Mesendoderm (in vitro differentiated cells): Measurements from ENCODE around the gene IQCM.

ENCODE experiments used
- DNase-seq: peaks from one replicate; pipeline ENCODE4 v3.0.0; 2013
- H2AK5ac ChIP-seq: 2 replicates; pipeline ENCODE4 v1.6.1; 2013; ENCODE audit warnings: low read length, inconsistent platforms
- H2BK120ac ChIP-seq: 2 replicates; pipeline ENCODE4 v1.6.1; 2013; ENCODE audit warnings: low read depth, mild to moderate bottlenecking, low read length, moderate library complexity, mixed read lengths
- H2BK15ac ChIP-seq: replicated peaks from 2 replicates; pipeline ENCODE4 v1.6.1; 2013; ENCODE audit warnings: low read depth, mild to moderate bottlenecking, moderate library complexity
- H2BK5ac ChIP-seq: 2 replicates; pipeline ENCODE4 v1.6.1; 2013; ENCODE audit warnings: low read length, inconsistent platforms
- H3K18ac ChIP-seq: 2 replicates; pipeline ENCODE4 v1.6.1; 2013; ENCODE audit warnings: mild to moderate bottlenecking, low read length, mixed read lengths
- H3K23ac ChIP-seq: one replicate; pipeline ENCODE4 v1.6.1; 2013; ENCODE audit warnings: low read length
- H3K27ac ChIP-seq: 2 replicates; pipeline ENCODE4 v1.5.1; 2013; ENCODE audit warnings: low read depth, mild to moderate bottlenecking, inconsistent platforms, low read length, moderate library complexity
- H3K27me3 ChIP-seq: 2 replicates; pipeline ENCODE4 v1.6.1; 2013; ENCODE audit warnings: low read length, control low read depth, mild to moderate bottlenecking, inconsistent platforms; ENCODE audit not compliant: insufficient read depth, poor library complexity
- H3K36me3 ChIP-seq: 2 replicates; pipeline ENCODE4 v1.6.1; 2013; ENCODE audit warnings: low read length, inconsistent platforms; ENCODE audit not compliant: control insufficient read depth, insufficient read depth
- H3K4ac ChIP-seq: one replicate; pipeline ENCODE4 v1.6.1; 2013; ENCODE audit warnings: low read depth, mild to moderate bottlenecking, low read length, moderate library complexity
- H3K4me1 ChIP-seq: 2 replicates; pipeline ENCODE4 v1.6.1; 2013; ENCODE audit warnings: low read depth, low read length, inconsistent platforms; ENCODE audit not compliant: control insufficient read depth
- H3K4me2 ChIP-seq: 2 replicates; pipeline ENCODE4 v1.6.1; 2013; ENCODE audit warnings: low read length
- H3K4me3 ChIP-seq: 2 replicates; pipeline ENCODE4 v1.5.1; 2013; ENCODE audit warnings: mild to moderate bottlenecking, low read length
- H3K56ac ChIP-seq: one replicate; pipeline ENCODE4 v1.6.1; 2013; ENCODE audit warnings: low read length
- H3K79me1 ChIP-seq: 2 replicates; pipeline ENCODE4 v1.6.1; 2013; ENCODE audit warnings: low read length, inconsistent platforms
- H3K79me2 ChIP-seq: 2 replicates; pipeline ENCODE4 v1.6.1; 2013; ENCODE audit warnings: mild to moderate bottlenecking, low read length; ENCODE audit not compliant: control insufficient read depth, insufficient read depth
- H3K9ac ChIP-seq: 2 replicates; pipeline ENCODE4 v1.6.1; 2013; ENCODE audit warnings: low read length, inconsistent platforms
- H4K5ac ChIP-seq: one replicate; pipeline ENCODE4 v1.6.1; 2013; ENCODE audit warnings: low read length
- H4K8ac ChIP-seq: one replicate; pipeline ENCODE4 v1.6.1; 2013; ENCODE audit warnings: low read depth, mild to moderate bottlenecking, control low read depth, low read length, moderate library complexity
- WGBS: extraction: QIAGEN DNeasy Blood & Tissue Kit; methylation state at CpG from one replicate; pipeline ENCODE4 v1.1.7; 2013; ENCODE audit warnings: low lambda C conversion rate, missing lambda C conversion rate; ENCODE audit not compliant: insufficient coverage; ENCODE audit errors: extremely low coverage; 5-methylcytosine and 5-hydroxymethylcytosine counted together

IQCM gene

DNA sequence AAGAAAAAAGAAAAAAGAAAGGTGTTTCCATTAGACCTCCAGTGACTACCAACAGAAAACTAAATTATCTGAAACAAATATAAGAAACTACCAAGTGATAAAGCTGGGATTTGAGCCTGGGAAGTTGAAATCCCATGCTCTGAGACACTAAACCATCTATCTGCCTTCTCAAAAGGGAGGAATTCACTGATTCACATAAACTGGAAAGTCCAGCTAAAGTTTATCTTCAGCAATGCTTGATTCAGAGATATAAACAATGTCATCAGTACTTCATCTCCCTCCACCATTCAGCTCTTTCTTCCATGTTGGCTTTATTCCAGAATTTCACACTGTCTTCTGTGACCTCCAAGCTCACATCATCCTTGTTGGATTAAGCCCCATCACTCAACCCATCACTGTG lies 96.3 kb downstream of the IQCM start:
- Histone ChIP-seq H3K9ac (no peak overlapping the region), H2BK15ac (no peak overlapping the region), H4K8ac (no peak overlapping the region), H3K56ac (no peak overlapping the region), H3K27me3 (no peaks in the 10 kb centered on the region), H2BK120ac (no peak overlapping the region), H3K36me3 (no peaks in the 10 kb centered on the region), H3K4me2 (no peak overlapping the region), H3K79me2 (no peaks in the 10 kb centered on the region), H3K23ac (no peak overlapping the region), H3K4ac (no peak overlapping the region), H3K18ac (no peak overlapping the region), H2BK5ac (no peak overlapping the region), H3K4me3 (no peak overlapping the region), H3K27ac (no peak overlapping the region), H2AK5ac (no peak overlapping the region), H3K4me1 (no peaks in the 10 kb centered on the region), H4K5ac (no peak overlapping the region), H3K79me1 (no peaks in the 10 kb centered on the region)
- DNase-seq = no peak

DNA sequence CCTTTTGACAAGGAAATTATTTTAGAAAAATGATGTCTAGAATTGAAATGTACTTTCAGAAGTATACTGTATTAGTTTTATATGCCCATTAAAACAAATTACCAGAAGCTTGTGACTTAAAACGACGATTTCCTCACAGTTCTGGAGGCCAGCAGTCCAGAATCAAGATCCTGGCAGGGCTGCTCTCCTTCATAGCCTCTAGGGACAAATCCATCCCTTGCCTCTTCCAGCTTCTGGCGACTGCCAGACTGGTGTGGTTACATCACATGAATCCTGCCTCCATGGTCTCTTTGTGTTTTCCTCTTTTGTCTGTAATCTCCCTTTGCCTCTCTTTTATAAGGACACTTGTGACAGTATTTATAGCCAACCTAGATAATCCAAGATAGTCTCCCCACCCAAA lies 97.1 kb downstream of the IQCM start:
- H4K8ac ChIP-seq = no peak overlapping the region
- H3K56ac ChIP-seq = no peak overlapping the region
- no peak overlapping the region for H2BK5ac ChIP-seq
- no peak overlapping the region for H3K18ac ChIP-seq
- no peak overlapping the region for H3K27ac ChIP-seq
- H2BK120ac ChIP-seq = no peak overlapping the region
- H3K4me2 ChIP-seq = no peak overlapping the region
- no peak overlapping the region for H2BK15ac ChIP-seq
- H3K4ac ChIP-seq = no peak overlapping the region
- no peak overlapping the region for H3K9ac ChIP-seq
- H3K27me3 ChIP-seq = no peaks in the 10 kb centered on the region
- H3K4me1 ChIP-seq = no peaks in the 10 kb centered on the region
- no peak overlapping the region for H4K5ac ChIP-seq
- DNase-seq = no peak
- WGBS = no CpG with 5 or more reads among the region's 3 CpGs
- H3K23ac ChIP-seq = no peak overlapping the region
- no peaks in the 10 kb centered on the region for H3K79me1 ChIP-seq
- no peak overlapping the region for H3K4me3 ChIP-seq
- no peak overlapping the region for H2AK5ac ChIP-seq
- H3K36me3 ChIP-seq = no peaks in the 10 kb centered on the region
- no peaks in the 10 kb centered on the region for H3K79me2 ChIP-seq

DNA sequence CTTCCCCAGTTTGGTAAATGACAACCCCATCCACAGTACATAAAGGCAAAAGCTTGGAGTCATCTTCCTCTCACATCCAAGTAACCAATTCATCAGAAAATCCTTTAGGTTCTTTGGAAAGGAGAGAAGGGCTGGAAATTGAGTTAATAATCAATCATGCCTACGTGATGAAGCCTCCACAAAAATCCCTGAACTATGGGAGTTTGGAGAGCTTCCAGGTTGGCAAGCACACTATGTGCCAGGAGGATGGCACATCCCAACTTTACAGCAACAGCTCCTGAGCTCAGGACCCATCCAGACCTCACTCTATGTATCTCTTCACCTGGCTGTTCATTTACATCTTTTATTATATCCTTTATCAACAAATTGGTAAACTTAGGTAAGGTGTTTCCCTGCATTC lies 98.9 kb downstream of the IQCM start:
- Histone ChIP-seq H3K56ac (no peak overlapping the region), H3K4me1 (no peaks in the 10 kb centered on the region), H3K27me3 (no peaks in the 10 kb centered on the region), H2BK15ac (no peak overlapping the region), H3K9ac (no peak overlapping the region), H4K5ac (no peak overlapping the region), H3K18ac (no peak overlapping the region), H4K8ac (no peak overlapping the region), H3K23ac (no peak overlapping the region), H3K79me1 (no peaks in the 10 kb centered on the region), H3K4ac (no peak overlapping the region), H3K4me3 (no peak overlapping the region), H3K79me2 (no peaks in the 10 kb centered on the region), H2AK5ac (no peak overlapping the region), H2BK5ac (no peak overlapping the region), H3K27ac (no peak overlapping the region), H3K36me3 (no peaks in the 10 kb centered on the region), H2BK120ac (no peak overlapping the region), H3K4me2 (no peak overlapping the region)
- no peak for DNase-seq
- no CpG with 5 or more reads among the region's 1 CpG for WGBS

DNA sequence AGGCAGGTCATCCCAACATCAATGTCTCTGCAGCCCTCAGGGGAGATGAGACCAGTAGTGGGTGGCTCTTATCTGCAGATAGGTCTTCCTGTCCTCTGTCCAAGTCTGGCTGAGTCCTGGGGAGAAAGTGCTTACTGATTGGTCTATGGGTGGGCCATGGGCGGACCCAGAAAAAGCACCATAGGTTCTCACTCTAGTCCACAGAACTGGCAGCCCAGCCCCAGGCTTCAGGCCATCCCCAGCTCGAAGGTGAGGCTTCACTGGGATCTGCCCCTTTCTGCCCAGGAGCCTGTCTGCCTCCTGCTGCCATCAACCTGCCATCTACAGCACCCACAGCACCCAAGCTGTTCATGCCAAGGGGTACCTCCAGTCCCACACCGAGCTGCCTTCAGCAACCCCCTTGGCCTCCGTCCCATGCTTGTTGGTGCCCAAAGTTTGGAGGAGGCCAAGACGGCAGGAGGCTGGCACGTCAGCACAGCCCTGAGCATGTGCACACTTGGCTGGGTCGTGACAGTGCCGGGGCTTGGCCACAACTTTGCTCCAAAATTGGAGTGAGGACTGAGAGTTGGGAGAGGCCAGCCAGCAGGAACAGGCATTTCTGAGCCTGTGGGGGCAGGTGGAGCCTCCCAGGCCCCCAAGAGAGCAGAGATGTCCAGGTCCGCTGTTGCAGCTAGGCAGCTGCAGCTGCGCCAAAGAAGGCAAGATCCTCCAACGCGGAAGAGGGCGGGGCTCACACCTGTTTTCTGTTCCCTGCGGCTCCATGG lies 99.6 kb downstream of the IQCM start:
- Histone ChIP-seq H3K4me2 (no peak overlapping the region), H3K4me3 (no peak overlapping the region), H3K36me3 (no peaks in the 10 kb centered on the region), H3K27ac (no peak overlapping the region), H3K23ac (no peak overlapping the region), H3K4ac (no peak overlapping the region), H3K79me2 (no peaks in the 10 kb centered on the region), H2AK5ac (no peak overlapping the region), H3K4me1 (no peaks in the 10 kb centered on the region), H3K56ac (no peak overlapping the region), H3K18ac (no peak overlapping the region), H4K8ac (no peak overlapping the region), H3K9ac (no peak overlapping the region), H2BK15ac (no peak overlapping the region), H3K27me3 (no peaks in the 10 kb centered on the region), H2BK5ac (no peak overlapping the region), H2BK120ac (no peak overlapping the region), H4K5ac (no peak overlapping the region), H3K79me1 (no peaks in the 10 kb centered on the region)
- no peak for DNase-seq
- no CpG with 5 or more reads among the region's 14 CpGs for WGBS

DNA sequence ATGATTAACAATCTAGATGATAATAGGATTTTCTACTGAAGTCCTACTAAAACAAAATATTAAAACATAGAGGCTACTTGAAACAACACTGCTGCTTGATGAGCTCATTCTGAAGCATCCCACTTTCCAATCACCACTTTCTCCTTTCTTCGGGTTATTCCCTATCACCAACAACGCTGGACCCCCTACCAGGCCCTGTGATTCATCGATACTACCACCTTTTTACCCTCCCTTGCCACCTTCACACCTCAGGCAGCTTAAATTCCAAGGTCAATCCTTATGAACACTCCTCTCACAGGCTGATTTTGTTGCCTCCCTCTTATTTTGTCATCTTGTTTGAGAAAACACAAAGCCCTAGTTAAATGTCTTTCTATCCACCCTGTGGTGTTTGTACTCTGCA lies 102.6 kb downstream of the IQCM start:
- no peak overlapping the region for H2AK5ac ChIP-seq
- H3K27ac ChIP-seq = no peak overlapping the region
- no peak overlapping the region for H3K18ac ChIP-seq
- no peak overlapping the region for H3K4ac ChIP-seq
- no peak overlapping the region for H2BK15ac ChIP-seq
- H3K27me3 ChIP-seq = no peaks in the 10 kb centered on the region
- H3K4me3 ChIP-seq = no peak overlapping the region
- no peak overlapping the region for H3K23ac ChIP-seq
- H3K36me3 ChIP-seq = no peaks in the 10 kb centered on the region
- peak; percentile 61 for DNase-seq
- no peaks in the 10 kb centered on the region for H3K4me1 ChIP-seq
- H4K5ac ChIP-seq = no peak overlapping the region
- no peak overlapping the region for H2BK120ac ChIP-seq
- H3K4me2 ChIP-seq = no peak overlapping the region
- no peak overlapping the region for H3K9ac ChIP-seq
- no peak overlapping the region for H4K8ac ChIP-seq
- no peaks in the 10 kb centered on the region for H3K79me1 ChIP-seq
- no peaks in the 10 kb centered on the region for H3K79me2 ChIP-seq
- H3K56ac ChIP-seq = no peak overlapping the region
- no CpG with 5 or more reads among the region's 3 CpGs for WGBS
- H2BK5ac ChIP-seq = no peak overlapping the region
